LNCAP (cell line): Measurements from ENCODE around the gene TPI1.

ENCODE experiments used
- TF ChIP-seq, protein P1 (sequence below): fragments of 450-650 bp; IDR thresholded peaks from 2 replicates; pipeline ENCODE4 v1.5.1; 2017; ENCODE audit warnings: mild to moderate bottlenecking

Gene TPI1

DNA sequence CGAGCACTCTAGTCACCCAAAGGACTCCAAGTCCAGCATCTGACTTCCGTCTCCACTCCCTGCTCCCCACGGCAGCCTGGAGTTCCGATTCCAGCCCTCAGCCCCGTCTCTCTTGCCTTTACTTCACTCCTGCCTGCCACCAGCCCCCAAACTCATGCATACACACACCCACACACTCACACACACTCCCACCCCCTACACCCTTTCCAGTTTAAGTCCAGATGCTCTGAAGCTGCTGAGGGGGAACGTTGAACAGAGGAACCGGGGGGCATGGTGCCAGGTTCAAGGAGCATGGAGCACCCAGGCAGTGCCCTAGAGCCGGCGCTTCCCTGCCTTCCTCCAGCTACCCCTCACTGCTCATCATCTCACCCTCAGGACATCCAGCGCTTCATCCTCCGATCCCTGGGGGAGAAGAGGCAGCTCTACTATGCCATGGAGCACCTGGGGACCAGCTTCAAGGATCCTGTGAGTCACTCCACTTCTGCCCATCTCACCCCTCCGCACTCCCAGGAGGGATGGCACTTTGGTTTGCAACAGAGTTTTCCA is 35.8 kb upstream of the TPI1 start:
- TF ChIP-seq, protein P1, sequence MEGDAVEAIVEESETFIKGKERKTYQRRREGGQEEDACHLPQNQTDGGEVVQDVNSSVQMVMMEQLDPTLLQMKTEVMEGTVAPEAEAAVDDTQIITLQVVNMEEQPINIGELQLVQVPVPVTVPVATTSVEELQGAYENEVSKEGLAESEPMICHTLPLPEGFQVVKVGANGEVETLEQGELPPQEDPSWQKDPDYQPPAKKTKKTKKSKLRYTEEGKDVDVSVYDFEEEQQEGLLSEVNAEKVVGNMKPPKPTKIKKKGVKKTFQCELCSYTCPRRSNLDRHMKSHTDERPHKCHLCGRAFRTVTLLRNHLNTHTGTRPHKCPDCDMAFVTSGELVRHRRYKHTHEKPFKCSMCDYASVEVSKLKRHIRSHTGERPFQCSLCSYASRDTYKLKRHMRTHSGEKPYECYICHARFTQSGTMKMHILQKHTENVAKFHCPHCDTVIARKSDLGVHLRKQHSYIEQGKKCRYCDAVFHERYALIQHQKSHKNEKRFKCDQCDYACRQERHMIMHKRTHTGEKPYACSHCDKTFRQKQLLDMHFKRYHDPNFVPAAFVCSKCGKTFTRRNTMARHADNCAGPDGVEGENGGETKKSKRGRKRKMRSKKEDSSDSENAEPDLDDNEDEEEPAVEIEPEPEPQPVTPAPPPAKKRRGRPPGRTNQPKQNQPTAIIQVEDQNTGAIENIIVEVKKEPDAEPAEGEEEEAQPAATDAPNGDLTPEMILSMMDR: no peak

DNA sequence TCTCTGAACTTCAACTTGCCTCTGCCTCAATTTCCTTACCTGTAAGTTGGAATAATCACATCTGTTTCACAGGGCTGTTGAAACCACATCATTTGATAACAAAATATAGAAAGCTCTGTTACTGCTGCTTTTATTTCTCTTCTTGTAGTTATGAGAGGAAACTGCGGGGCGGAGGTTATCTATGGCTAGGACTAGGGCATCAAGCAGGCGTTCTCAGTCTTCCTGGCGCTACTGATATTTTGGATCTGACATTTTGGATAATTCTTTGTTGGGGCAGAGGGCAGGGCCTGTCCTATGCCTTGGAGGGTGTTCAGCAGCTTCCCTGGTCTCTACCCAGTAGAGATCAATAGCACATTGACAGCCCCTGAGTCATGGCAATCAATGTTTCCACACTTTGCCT is 35.2 kb upstream of the TPI1 start:
- TF ChIP-seq, protein P1: no peak

DNA sequence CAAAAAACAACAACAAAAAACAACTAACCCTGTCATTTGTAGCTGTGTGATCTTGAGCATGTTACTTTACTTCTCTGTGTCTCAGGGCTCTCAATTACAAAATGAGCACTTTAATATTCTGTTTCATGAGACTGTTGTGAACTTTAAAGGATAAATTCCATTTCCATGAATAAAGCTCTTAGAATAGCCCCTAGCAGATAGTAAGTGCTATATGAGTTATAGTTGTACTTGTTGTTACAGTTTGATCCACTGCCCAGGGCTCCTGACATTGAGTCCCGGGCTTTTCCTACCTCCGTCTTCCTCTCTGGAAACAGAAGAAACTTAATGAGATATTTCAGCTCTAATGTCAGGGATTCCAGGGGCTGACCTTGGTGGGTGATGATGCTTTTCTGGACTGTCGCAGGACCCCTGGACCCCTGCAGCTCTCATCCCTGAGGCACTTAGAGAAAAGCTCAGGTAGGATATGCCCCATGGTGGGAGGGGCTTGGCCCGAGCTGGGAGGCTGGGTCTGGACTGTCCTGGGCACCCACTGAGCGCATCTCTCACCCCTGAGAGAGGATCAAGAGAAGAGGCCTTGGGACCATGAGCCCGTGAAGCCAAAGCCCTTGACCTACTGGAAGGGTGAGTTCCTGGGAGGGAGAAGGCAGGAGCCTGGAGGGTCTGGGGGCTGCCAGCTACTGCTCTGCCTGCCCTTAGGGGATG is 34.0 kb upstream of the TPI1 start:
- TF ChIP-seq, protein P1: no peak

DNA sequence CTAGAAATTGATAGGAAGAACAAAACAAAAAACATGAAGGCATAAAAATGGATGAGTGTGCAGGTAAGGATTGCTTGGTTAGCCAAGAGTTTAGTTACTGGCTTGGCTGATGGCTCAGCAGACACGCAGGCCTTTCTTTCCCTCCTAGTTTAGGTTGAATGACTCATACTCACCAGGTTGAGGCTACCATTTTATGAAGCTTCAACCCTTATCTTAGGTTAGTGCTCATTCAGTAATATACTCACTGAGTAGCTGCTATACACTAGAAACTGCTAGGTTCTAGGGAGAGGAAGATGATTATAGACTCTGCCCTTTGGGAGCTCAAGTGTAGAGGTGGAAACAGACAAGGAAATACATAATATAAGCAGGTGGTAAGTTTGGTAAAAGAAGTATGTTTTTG is 33.1 kb upstream of the TPI1 start:
- TF ChIP-seq, protein P1: no peak

DNA sequence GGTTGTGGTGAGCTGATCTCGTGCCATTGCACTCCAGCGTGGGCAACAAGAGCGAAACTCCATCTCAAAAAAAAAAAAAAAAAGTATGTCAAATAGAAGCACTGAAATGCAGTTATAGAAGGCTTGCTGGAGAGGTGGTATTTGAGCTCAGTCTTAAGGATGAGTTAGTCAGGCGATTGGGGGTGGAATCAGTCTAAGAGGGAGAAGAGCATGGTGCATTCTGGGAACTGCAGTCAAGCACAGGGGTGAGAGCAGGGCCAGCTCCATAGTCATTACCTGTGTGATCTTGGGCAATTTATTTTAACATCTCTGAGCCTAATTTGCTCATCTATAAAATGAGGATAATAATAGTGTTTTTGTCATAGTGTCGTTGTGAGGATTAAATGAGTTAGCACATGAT is 32.5 kb upstream of the TPI1 start:
- TF ChIP-seq, protein P1: no peak

DNA sequence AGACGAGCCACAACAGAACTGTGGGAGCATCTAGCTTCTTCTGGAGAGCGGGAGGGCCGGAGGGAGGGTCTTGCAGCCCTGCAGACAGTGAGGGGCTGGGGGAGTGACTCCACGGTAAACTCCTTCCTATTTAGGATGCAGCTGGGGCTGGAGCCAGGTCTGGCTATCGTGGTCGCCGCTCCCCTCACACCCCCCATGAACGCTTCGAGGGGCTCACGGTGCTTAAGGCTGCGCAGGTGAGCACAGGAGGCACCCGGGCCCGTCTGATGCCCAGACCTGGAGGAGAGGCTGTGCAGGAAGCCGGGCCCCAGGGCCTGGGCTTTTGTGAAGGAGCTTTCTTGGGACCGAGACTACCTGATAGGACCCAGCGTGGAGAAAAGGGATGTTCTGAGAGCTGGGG is 30.5 kb upstream of the TPI1 start:
- TF ChIP-seq, protein P1: no peak

DNA sequence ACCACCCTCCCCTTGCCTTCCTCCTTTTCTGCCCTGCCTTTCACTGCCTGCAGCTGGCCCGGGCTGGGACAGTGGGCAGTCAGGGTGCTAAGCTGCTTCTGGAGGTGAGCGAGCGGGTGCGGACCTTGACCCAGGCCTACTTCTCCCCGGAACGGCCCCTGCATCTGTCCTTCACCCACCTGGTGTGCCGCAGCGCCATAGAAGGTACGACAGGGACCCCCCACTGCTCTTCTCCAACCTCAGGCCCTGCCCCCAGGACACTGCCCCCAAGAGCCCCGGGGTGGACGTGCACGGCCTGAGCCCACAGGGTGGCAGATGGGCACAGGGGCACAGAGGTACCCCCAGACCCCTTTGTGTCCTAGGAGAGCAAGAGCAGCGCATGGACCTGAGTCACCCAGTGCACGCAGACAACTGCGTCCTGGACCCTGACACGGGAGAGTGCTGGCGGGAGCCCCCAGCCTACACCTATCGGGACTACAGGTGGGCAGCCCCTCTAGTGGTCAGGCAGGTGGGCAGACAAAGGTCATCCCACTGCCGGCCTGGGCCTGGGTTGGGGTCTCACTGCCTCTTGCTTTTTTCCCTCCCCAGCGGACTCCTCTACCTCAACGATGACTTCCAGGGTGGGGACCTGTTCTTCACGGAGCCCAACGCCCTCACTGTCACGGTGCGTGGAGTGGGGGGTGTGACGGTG is 29.8 kb upstream of the TPI1 start:
- TF ChIP-seq, protein P1: no peak
